Bronchial epithelial cell (primary cell): ENCODE data around the gene APMAP. TPM values are rescaled to one million over a fixed set of nuclear protein-coding genes. Genes with fewer than 3 reads are reported as not detected.
A peak's percentile ranks its signal among the peaks of the same experiment; 100 is the strongest.

Experiments used
- DNase-seq: peaks from one replicate; pipeline ENCODE4 v3.0.0-alpha.2; 2010; ENCODE audit warnings: low read depth
- FAIRE-seq: peaks from 2 replicates; lab custom pipeline; 2011; peaks lifted over from hg19 to GRCh38; lab: Jason Lieb, UNC
- H3K27me3 ChIP-seq: 2 replicates; pipeline ENCODE4 v1.5.1; 2011; ENCODE audit warnings: low read length; ENCODE audit not compliant: control insufficient read depth, insufficient read depth
- H3K36me3 ChIP-seq: 2 replicates; pipeline ENCODE4 v1.5.1; 2011; ENCODE audit warnings: low read length; ENCODE audit not compliant: control insufficient read depth, insufficient read depth
- H3K4me3 ChIP-seq: 2 replicates; pipeline ENCODE4 v1.5.1; 2011; ENCODE audit warnings: mild to moderate bottlenecking, low read depth, low read length, control low read depth
- CTCF ChIP-seq: IDR thresholded peaks from 2 replicates; pipeline ENCODE4 v1.5.1; 2011; ENCODE audit warnings: mild to moderate bottlenecking, moderate library complexity, low read length, control low read depth, inconsistent platforms; ENCODE audit not compliant: insufficient read depth, severe bottlenecking
- total RNA-seq: library from RNA; depleted of rRNA; stranded (reverse); fragments of >200 nt; gene quantifications from 2 replicates; pipeline ENCODE4 v1.2.1, GENCODE V29; 2014

APMAP gene
- total RNA-seq, 1 donor from 2014 or later: 207 TPM

DNA sequence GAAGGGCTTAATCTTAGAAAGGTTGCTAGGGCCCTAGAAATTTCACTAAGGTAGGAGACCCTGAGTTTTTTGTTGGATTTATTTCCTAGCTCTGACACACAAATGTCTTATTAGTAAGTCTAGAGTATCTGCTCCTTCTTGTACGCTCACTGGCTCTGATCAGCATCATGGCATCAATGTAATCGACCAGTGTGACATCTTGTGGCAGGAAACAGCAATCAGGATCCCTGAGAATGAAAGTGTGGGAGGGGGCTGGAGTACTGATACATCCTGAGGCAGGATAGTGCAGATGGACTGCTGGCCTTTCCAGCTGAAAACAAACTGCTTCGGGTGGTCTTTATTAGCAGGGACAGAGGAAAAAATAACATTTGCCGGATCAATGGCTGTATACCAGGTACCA lies 53.5 kb downstream of the APMAP start:
- DNase-seq (no peak), FAIRE-seq (no peak)
- Histone ChIP-seq H3K36me3 (no peaks in the 10 kb centered on the region), H3K4me3 (no peak overlapping the region), H3K27me3 (no peaks in the 10 kb centered on the region)
- no peak for TF ChIP-seq CTCF

DNA sequence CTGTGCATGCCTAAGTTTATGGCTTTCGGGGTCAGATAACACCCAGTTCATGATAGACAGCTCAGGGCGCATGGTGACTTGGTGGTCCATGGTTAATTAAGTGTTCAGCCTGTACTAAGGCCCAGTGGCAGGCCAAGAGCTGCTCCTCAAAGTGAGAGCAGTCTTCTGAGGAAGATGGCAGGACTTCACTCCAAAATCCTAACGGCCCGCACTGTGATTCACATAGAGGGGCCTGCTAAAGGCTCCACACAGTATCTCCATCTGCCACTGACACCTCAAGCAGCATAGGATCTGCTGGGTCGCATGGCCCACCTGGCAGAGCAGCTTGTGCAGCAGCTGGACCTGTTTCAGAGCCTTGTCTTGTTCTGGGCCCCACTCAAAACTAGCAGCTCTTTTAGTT lies 54.1 kb downstream of the APMAP start:
- FAIRE-seq (no peak), DNase-seq (no peak)
- Histone ChIP-seq H3K27me3 (no peaks in the 10 kb centered on the region), H3K36me3 (no peaks in the 10 kb centered on the region), H3K4me3 (no peak overlapping the region)
- no peak for TF ChIP-seq CTCF

DNA sequence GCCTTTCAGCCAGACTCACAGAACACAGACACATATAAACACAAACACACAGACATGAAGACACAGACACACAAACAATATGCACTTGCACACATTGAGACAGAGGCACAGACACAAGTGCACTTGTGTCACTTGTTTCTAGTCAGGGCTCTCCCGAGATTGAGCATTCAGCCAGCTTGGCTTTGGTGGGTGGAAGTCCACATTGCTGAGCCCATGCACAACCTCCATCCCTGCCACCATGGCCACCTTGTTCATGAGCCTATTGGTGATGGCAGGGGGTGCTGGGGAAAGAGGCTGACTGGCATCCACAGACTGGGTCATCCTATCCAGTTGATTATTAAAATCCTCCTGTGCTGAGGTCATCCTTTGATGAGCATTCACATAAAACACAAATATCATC lies 55.0 kb downstream of the APMAP start:
- no peaks in the 10 kb centered on the region for H3K27me3 ChIP-seq
- DNase-seq: no peak
- H3K36me3 ChIP-seq: no peaks in the 10 kb centered on the region
- H3K4me3 ChIP-seq: no peak overlapping the region
- no peak for TF ChIP-seq CTCF
- peak; percentile 47 for FAIRE-seq

DNA sequence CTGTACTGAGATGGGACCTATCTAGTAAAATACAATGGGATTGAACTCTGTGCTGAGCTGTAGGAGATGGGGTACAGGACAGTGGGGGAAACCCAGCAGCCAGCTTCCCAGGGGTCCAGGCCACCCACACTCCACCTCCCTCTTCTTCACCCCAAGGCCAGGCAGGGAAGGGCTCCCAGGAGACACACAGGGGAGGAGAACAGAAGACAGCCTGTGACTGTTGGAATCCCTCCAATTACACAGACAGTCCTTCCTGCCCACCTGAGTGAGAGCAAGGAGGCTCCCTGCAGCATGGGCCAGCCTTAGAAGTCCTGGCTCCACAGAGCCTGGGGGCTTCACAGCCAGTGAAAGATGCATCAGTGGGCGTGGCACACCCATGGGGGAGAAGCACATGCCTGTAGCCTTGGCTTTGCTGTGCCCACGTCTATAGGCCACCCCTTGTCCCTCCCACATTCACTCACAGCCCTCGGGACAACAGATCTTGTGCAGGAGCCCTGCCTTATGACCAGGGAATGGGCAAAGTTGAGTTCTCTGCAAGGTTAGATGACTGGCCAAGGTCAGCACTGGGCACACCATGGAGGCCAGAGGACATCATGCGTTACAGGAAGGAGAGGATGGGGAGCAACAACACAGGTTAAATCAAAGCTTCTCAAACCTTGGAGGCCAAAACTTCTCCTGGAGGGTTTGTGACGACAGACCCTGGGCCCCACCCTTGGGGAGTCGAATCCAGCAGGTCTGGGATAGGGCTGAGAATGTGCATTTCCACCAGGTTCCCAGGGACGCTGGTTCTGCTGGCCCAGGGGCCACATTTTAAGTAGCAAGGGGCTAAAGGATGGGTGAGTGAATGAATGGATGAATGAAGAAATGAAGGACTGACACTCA lies 55.8 kb downstream of the APMAP start:
- H3K4me3 ChIP-seq: no peak overlapping the region
- no peaks in the 10 kb centered on the region for H3K36me3 ChIP-seq
- DNase-seq (no peak), FAIRE-seq (no peak)
- no peak for TF ChIP-seq CTCF
- no peaks in the 10 kb centered on the region for H3K27me3 ChIP-seq

- no peak overlapping the region for H3K4me3 ChIP-seq
- TF ChIP-seq CTCF: no peak
- FAIRE-seq: no peak
- no peaks in the 10 kb centered on the region for H3K27me3 ChIP-seq
- no peaks in the 10 kb centered on the region for H3K36me3 ChIP-seq
- DNase-seq: no peak
These were observed 56.6 kb downstream of the APMAP start for GRCh38 chr20:24935766-24936525.
